Measurements from ENCODE around the gene CCDC51. TPM values are rescaled to one million over a fixed set of nuclear protein-coding genes. Genes with fewer than 3 reads are reported as not detected.

CCDC51 gene
- total RNA-seq, 2 experiments from 2014 or later: 28.3 to 30.7 TPM

DNA sequence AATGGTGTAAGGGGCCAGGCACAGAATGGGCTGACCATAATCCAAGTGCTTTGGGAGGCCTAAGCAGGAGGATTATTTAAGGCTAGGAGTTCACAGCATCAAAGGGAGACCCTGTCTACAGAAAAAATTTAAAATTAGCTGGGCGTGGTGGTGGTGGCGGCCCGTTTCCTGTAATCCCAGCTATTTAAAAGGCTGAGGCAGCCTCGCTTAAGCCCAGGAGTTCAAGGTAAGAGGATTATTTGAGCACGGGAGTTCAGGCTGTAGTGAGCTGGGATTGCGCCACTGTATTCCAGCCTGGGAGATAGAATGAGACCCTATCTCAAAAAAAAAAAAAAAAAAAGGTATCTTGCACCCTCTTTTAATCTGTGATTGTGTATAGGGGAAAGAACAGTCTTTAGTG lies 2.0 kb upstream of the CCDC51 start:
- ChIA-PET POLR2A (interaction anchor here (0.6 kb wide), 1 partner anchor 1033 kb away, joined by 3 read pairs; no protein-coding TSS in a partner anchor), CTCF (interaction anchor here (1.5 kb wide), 1 partner anchor 10 kb away, joined by 3 read pairs; no protein-coding TSS in a partner anchor)

DNA sequence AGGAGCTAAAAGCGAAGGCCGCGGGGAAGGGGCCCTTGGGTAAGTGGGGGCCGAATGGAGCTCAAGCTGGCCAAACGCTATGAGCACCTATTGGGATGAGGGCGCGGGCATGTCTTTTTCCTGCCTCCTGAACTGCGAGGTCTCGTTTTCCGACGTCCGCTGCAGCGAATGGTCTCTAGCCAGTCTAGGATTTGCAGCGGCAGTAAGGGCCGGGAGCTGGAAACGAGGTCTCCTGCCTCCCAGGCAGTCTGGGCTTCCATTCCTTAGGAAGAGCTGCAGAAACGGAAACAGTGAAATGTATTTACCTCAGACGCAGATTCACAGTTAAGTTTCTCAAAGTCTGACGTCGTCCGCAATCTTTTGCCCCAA lies 655 bp upstream of the CCDC51 start:
- CTCF ChIA-PET: interaction anchor here (1.5 to 1.9 kb wide), 3 partner anchors 11 to 33 kb away, joined by 3 to 11 read pairs (median 5); a partner anchor contains a TSS
- POLR2A ChIA-PET: no interaction called here

DNA sequence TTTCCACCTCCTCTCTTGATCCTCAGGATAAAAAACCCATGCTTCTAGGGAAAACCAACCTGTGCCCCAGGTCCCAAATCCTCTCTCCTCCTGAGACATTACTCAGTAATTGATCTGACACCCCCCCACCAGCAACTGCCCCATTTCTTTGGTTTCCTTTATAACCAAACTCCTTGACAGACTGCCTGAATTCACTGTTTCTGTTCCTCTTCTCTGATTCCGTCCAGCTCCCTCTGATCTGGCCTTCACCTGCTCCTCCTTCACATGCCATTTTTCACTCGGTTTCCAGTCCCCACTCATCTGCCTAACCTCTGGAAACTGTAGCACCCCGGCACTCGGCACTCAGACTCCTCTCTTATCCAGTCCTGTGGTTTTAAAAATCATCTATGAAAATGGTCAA lies 2.1 kb downstream of the CCDC51 start:
- POLR2A ChIA-PET: no interaction called here
- CTCF ChIA-PET: interaction anchor here (1.5 to 3.2 kb wide), 4 partner anchors 37 to 207 kb away, joined by 3 to 81 read pairs (median 15); partner anchors contain the start of gene ZNF589

DNA sequence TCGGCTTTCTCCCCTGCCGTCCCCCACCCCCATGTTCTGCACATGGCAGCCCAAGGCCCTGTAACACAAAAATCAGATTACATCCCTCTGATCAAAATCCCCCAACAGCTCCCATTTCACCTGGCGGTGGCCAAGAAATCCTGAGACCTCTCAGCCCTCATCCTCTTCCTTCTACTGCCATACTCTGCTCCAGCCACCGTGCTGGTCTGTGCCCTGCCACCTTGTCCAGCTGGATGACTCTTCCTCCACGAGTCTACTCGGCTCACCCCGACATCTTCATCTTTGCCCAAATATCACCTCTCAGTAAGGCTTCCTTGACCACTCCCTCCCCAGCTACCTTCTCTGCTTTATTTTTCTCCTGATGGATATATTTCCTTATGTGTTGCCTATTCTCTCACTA lies 3.1 kb downstream of the CCDC51 start:
- ChIA-PET POLR2A (interaction anchor here (0.7 to 1.0 kb wide), 2 partner anchors 8 to 572 kb away, joined by 3 to 5 read pairs; no protein-coding TSS in a partner anchor), CTCF (interaction anchor here (0.8 to 3.2 kb wide), 38 partner anchors 9 to 242 kb away, joined by 3 to 81 read pairs (median 6); partner anchors contain the start of genes ATRIP, PFKFB4, SHISA5 and UCN2)

DNA sequence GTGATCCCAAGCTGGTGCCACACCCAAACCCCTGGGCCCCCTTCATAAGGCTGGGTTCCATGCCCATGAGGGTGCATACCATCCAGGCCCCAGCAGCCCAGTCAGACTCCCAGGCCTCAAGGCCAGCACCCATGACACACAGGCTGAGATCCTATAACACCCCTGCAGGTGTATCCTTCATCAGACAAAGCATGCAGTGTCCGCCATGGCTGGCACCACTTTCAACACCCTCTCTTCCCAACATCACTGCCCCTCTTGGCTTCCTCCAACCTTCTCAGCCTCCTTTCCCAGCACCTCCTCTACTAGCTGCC lies 3.5 kb downstream of the CCDC51 start:
- ChIA-PET CTCF (interaction anchor here (0.6 to 3.2 kb wide), 66 partner anchors 8 to 970 kb away, joined by 3 to 81 read pairs (median 5); partner anchors contain the start of genes ATRIP, PFKFB4, SHISA5 and UCN2), POLR2A (interaction anchor here (0.9 to 1.1 kb wide), 4 partner anchors 9 to 163 kb away, joined by 3 to 5 read pairs (median 4); partner anchors contain the start of gene ATRIP)

DNA sequence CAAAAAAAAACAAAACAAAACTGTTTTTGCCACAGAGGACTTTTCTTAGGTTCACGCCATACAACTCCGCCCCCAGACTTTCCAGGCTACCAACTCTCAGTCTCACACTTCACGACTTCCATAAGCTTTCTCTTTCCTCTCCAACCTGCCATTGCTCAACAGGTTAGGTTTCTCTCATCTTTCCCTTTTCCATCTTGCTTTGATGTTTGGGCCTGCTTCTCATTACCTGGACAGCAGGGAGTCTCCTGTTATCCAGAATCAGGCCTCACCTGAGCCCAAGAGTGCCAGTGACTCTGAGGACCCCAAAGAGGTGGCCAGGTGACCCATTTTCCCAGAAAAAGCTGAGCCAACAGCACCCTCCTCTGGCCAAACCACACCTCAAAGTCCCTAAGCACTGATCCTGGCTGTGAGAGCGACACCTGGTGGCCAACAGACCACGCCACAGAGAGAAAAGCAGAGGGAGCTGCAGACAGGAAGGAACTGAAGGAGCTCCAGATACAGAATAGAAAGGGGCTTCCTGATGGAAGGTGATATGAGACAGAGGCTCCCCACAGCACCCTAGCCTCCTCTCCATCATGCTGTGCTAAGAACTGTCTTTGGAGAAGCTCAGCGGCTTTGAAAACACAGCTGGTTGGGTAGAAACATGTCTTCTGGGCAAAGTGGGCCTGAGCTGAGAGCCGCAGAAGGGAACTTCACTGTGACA lies 4.0 kb downstream of the CCDC51 start:
- ChIA-PET CTCF (interaction anchor here (0.6 to 3.2 kb wide), 70 partner anchors 8 to 970 kb away, joined by 3 to 81 read pairs (median 5); partner anchors contain the start of genes ATRIP, CDC25A, PFKFB4 and SHISA5), POLR2A (interaction anchor here (0.9 to 1.1 kb wide), 4 partner anchors 9 to 162 kb away, joined by 3 to 5 read pairs (median 4); partner anchors contain the start of gene ATRIP)

DNA sequence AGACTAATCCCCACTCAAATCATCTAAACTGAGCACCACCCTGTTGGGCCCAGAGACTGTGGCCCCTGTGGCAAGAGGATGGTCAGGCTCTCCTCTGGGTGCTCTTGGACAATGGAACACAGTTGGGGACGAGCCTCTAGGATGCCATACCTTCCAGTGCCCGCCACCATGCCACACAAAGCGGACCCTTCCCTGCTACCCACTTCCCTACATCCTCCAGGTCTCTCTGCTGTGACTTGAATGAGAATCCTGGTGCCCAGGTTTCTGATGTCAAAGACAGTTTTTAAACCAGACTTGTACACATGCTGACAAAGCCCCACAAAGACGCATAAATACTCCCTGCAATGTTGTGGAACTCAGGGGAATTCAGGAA lies 4.7 kb downstream of the CCDC51 start:
- ChIA-PET CTCF (interaction anchor here (0.6 to 3.2 kb wide), 34 partner anchors 9 to 247 kb away, joined by 3 to 81 read pairs (median 8); partner anchors contain the start of genes ATRIP, CDC25A, SHISA5 and ZNF589), POLR2A (no interaction called here)

DNA sequence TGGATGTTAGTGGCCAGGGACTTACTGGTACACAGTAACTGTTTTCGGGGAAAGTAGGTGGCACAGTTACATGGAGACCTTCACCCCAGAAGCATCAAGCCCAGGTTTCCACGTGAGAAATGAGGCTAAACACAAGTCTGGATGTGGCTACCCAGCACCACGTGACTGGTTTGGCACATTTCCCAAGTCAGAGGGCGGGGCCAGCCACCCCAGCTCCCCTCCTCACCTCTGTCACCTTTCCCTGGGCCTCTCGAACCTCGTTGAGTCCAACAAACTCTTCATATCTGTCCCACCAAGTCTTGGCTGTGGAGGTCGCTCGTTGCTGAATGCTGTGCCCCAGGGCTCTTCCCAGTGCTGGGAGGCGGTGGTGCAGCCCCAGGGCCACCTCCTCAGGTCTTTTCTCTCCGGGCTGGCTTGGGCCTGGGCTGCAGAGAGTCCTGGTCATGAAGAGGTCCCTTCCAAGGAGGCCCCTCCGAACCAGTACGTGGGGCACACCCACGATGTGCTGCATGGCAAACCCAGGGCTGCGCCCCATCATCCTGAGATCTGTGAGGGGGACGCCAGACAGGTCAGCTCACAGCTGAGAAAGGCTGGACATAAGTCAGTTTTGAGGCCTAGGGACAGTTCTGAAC lies 5.2 kb downstream of the CCDC51 start:
- POLR2A ChIA-PET: no interaction called here
- CTCF ChIA-PET: interaction anchor here (0.9 to 3.2 kb wide), 6 partner anchors 13 to 115 kb away, joined by 3 to 81 read pairs (median 8); a partner anchor contains a TSS

DNA sequence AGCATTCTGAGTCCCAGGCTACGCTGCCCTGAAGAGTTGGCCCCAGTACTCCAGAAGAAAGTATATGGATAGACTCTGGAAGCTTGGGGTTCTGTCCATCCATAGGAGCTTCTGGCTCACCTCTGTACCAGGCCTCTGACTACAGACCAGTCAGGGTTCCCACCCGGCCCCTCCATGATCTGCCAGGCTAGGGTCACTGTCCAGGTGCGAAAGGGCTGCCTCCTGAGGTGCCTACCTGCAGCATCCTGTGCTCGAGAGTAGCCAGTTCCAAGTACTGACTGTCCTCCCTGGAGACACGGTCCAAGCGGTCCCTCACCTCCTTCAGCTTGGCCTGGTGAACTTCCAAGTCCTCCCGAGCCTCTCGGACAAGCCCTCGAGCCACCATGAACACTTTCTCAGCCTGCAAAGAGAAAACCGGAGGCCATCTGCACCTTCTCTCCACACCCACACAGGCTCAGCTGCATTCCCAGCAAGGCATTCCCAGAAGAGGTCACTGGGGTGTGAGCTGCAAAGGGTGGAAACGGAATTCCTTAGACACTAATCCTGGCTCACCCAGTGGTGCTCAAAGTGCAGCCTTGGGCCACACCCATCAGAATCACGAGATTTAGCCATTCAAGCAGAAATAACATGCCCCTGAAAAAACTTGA lies 6.3 kb downstream of the CCDC51 start:
- ChIA-PET POLR2A (interaction anchor here (0.5 kb wide), 1 partner anchor 73 kb away, joined by 8 read pairs; no protein-coding TSS in a partner anchor), CTCF (interaction anchor here (0.9 to 2.9 kb wide), 3 partner anchors 33 to 116 kb away, joined by 3 to 9 read pairs (median 4); no protein-coding TSS in a partner anchor)

DNA sequence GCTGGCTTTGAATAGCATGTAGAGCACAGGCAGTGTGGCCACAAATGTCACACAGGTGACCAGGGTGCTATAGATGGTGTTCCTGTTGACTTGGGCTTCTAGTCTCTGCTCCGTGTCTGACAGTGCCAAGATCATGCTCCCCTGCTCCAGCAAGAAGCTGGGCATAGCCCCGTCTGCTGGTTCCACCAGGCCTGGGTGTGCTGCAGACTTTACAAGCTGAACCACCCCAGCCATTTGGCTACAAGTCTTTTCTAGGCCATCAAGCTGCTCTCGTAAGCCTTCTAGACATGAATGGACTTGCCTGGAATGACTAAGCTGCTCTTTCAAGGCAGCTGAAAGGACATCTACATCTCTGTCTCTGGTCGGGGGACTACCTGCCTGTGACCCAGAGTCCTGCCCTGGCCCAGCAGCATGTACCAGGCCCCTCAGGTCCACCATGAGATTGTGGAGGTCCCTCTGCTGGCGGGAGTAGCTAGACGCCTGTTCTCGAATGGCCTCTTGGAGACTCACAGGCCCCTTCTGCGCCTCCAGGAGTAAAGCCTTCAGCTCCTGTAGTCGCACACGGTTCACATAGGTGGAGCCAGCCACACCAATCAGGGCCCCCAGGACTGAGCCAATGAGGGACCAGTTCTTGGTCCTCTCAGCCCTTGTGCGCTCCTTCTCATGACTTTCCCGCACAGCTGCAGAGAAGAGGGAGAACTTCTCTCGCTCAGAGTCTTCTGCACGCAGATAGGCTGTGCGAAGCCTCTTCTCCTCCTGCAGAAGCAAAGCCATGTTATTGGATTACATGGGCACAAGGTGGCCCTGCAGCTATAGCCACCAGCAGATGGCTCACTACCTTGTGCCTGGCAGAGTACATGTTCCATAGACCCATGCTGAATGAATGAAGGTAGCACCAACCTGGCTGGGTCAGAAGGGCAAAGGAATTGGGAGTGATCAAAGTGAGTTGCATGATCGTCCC lies 7.2 kb downstream of the CCDC51 start:
- ChIA-PET CTCF (interaction anchor here (0.6 to 2.9 kb wide), 4 partner anchors 11 to 117 kb away, joined by 3 to 9 read pairs (median 4); no protein-coding TSS in a partner anchor), POLR2A (no interaction called here)

DNA sequence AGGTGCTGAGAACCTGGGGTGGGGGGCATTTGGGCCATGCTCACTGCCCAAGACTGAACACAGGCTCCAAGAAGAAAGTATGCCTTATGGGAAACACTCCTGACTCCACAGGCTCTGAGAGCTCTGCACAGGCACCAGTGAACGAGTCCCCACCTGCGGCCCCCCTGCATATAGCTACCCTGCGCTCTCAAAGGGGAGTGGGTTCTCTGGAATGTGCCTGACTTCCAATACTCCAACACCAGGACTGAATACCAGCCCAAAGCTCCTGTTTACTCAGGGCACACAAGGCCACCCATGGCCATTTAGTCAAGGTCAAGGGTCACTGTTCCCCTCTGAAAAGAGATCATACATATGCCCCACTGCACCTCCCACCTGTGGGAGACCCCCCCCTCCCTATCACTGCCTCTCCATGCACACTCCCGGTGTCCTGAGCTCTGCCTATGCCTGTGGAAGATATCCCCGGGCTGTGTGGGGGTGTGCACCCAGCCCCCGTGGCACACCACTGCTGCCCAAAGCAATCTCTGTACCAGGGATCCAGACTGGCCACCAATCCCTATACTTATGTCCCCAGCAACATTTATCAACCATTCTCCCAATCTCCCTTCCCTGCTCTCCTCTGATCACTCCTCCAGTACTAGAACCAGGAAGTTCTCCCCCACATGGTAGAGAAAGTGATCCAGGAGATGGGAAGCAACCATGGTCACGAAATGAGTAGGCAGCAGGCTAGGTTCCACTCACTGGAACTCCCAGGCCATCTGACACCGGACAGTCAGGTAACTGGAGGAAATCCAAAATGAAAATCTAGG lies 8.5 kb downstream of the CCDC51 start:
- ChIA-PET POLR2A (no interaction called here), CTCF (interaction anchor here (1.8 to 2.9 kb wide), 2 partner anchors 31 to 118 kb away, joined by 5 to 9 read pairs; no protein-coding TSS in a partner anchor)

DNA sequence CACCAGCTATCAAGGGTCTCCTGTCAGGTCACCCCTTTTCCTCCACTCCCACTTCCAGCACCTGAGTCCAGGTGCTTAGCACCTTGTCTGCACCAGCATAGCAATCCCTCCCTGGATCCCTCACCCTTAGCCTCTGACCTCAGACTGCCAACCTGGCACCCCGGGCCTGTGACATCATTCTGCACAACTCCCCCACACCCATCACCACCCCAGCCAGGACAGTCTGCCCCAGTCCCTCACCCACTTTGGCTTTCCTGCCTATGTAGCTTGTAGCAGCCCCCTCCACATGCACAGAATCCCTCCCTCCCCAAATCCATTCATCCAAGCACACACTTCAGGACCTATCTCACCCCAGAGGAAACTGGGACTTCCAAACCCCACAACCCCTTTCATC lies 9.2 kb downstream of the CCDC51 start:
- POLR2A ChIA-PET: interaction anchor here (0.5 kb wide), 1 partner anchor 464 kb away, joined by 5 read pairs; no protein-coding TSS in a partner anchor

DNA sequence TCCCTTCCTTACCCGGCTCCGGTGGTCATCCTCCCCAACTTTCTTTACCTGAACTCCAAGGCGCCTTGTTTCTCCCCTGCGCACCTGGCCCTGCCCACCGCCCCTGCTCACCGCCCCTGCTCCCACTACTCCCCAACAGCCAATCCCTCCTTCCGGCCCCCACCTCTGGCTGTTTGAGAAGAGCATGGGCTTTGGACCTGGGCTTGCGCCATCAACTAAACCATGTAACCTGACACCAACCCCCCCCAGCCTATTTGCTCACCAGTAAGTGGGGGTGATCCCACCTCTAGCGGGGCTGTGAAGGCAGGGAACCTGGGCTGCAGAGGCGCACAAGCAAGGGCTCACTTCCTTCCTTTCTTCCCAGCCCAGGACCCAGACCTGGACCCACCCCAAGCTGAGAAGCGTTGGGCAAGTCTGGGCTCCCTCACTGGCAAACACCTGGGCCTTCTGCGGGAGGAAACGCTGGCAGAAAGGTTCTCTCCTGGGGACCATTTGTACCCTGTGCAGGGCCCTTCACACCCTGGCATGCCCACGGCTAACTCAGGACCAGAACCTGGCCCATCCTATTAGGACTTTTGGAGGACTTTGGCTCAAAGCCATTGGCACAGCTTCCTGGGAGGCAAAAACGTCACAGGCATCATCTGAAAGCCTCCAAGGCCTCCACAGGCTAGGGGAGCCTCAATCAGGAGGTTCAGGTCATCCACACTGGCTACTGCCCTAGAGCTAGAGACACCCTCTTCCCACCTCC lies 9.8 kb downstream of the CCDC51 start, which contains the start of gene PLXNB1:
PLXNB1 (minus strand) TSS at position 127 of the 748 bp plus-strand sequence. CDS start 5,475 bp downstream, outside the sequence.
- CTCF ChIA-PET: interaction anchor here (0.9 to 1.8 kb wide), 3 partner anchors 22 to 156 kb away, joined by 3 to 5 read pairs (median 3); no protein-coding TSS in a partner anchor
- POLR2A ChIA-PET: interaction anchor here (0.5 kb wide), 1 partner anchor 464 kb away, joined by 5 read pairs; no protein-coding TSS in a partner anchor

More for the DNA sequence above, 9.2 kb downstream of the CCDC51 start:
- CTCF ChIA-PET: interaction anchor here (1.3 to 1.8 kb wide), 2 partner anchors 30 to 157 kb away, joined by 3 to 5 read pairs; no protein-coding TSS in a partner anchor

DNA sequence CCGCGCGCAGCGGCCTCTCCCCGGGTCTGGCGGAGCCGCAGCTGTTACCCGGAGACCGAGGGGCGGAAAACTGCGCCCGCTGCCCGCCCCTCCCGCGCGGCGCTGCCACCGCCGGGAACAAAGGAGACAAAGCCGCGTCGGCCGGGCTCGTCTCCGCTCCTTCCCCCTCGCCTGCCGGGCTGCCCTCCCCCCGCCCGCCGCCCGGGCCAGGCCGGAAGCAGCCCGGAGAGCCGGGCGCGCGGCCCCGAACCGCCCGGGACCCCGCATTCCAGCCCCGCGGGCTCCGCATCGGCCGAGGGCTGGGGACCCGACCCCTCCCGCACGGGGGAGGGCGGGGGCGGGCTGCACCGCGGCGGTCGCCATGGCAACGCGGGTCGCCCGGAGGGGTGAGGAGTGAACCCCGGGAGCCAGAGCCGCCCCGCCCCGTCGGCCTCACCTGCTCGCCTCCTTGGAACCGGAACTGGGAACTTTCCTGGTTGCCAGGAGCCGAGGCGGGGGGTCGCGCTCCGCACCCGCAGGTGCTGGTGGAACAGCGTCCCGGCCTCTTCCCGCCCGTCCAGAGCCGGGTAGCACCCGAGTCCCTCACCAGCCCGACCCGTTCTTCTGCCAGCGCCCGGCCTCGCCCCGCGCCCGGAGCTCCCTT lies 10.5 kb downstream of the CCDC51 start:
- POLR2A ChIA-PET: no interaction called here
- CTCF ChIA-PET: interaction anchor here (0.9 to 1.3 kb wide), 2 partner anchors 21 to 156 kb away, joined by 3 read pairs; no protein-coding TSS in a partner anchor

DNA sequence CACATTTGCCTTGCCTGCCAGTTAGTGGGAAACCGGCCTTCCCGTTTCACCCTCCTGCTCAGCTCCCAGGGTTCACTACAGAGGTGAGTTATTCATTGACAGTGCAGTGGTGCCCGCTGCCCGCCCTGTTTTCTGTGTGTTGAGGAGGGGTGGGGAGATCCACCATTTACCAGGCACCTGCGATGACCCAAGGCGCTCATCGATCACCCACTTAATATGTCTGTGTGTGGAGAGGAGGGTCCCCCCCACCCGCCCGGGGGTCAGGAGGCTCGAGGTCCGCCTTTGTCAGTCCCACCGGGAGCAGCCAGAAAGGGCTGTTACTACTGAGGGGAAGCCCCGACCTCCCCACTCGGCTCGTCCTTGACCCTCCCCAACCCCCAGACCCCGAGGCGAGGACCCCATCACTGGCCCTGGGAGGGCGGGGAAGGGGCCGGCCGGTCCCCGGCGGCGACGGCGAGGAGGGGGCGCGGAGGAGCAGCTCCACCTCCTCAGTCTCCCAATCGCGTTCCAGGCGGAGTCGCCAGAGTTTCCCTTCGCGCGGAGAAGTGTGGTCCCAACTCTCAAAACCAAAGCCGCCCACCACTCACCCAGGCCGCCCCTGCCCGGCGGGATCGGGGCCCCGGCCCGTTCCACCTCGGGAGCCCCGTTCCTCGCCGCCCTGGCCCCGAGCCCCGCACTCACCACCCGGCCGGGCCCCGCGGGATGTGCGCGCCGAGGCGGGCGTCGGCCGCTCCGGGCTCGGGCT lies 11.2 kb downstream of the CCDC51 start:
- ChIA-PET CTCF (interaction anchor here (0.5 to 1.1 kb wide), 3 partner anchors 28 to 183 kb away, joined by 3 to 4 read pairs (median 4); no protein-coding TSS in a partner anchor), POLR2A (no interaction called here)

Measured in activated CD8-positive, alpha-beta memory T cell treated with anti-CD3 and anti-CD28 coated beads for 36 hours (primary cell).